Keratinocyte (primary cell): Measurements from ENCODE around the gene ZCWPW1. TPM values are rescaled to one million over a fixed set of nuclear protein-coding genes. Genes with fewer than 3 reads are reported as not detected.

ENCODE experiments used
- DNase-seq: peaks from one replicate; pipeline ENCODE4 v3.0.0-alpha.2; 2011; ENCODE audit warnings: low read depth, missing footprints, low spot score
- FAIRE-seq: peaks from 2 replicates; lab custom pipeline; 2011; peaks lifted over from hg19 to GRCh38; lab: Jason Lieb, UNC
- H2AFZ ChIP-seq: 2 replicates; pipeline ENCODE4 v1.6.0; 2012; ENCODE audit warnings: low read length, control low read depth, inconsistent platforms; ENCODE audit not compliant: control insufficient read depth
- H3K27ac ChIP-seq: 2 replicates; pipeline ENCODE4 v1.5.1; 2011; ENCODE audit warnings: low read length; ENCODE audit not compliant: control insufficient read depth, insufficient read depth
- H3K27me3 ChIP-seq: 3 replicates; pipeline ENCODE4 v1.6.0; 2011; ENCODE audit warnings: low read length; ENCODE audit not compliant: control insufficient read depth, insufficient read depth; ENCODE audit errors: extremely low read depth
- H3K36me3 ChIP-seq, 2 experiments: 2 replicates in 1 of 2; 3 replicates in 1 of 2; pipeline ENCODE4 v1.5.1; 2011; ENCODE audit warnings: low read length in 2 of 2, mild to moderate bottlenecking in 1 of 2; ENCODE audit not compliant: control insufficient read depth in 2 of 2, insufficient read depth in 2 of 2; ENCODE audit errors: extremely low read depth in 1 of 2
- H3K4me1 ChIP-seq: 3 replicates; pipeline ENCODE4 v1.5.1; 2011; ENCODE audit warnings: low read length; ENCODE audit not compliant: control insufficient read depth, insufficient read depth; ENCODE audit errors: extremely low read depth
- H3K4me2 ChIP-seq: 3 replicates; pipeline ENCODE4 v1.6.0; 2011; ENCODE audit warnings: low read depth, low read length; ENCODE audit not compliant: control insufficient read depth, insufficient read depth; ENCODE audit errors: extremely low read depth
- H3K4me3 ChIP-seq, 3 experiments: fragments of 200-600 bp in 1 of 3; sonication (generic) in 1 of 3; 2 replicates in 2 of 3; 3 replicates in 1 of 3; pipeline ENCODE4 v1.5.1; 2011 to 2016; ENCODE audit warnings: low read length in 3 of 3, mild to moderate bottlenecking in 3 of 3, control low read depth in 2 of 3, inconsistent platforms in 1 of 3, low read depth in 1 of 3, mixed read lengths in 1 of 3, mixed run types in 1 of 3, moderate library complexity in 1 of 3; ENCODE audit not compliant: control insufficient read depth in 2 of 3, insufficient read depth in 2 of 3; ENCODE audit errors: extremely low read depth in 1 of 3
- H3K79me2 ChIP-seq: 2 replicates; pipeline ENCODE4 v1.6.0; 2012; ENCODE audit warnings: low read length; ENCODE audit not compliant: control insufficient read depth, insufficient read depth
- H3K9ac ChIP-seq: 3 replicates; pipeline ENCODE4 v1.6.0; 2011; ENCODE audit warnings: low read length; ENCODE audit not compliant: control insufficient read depth, insufficient read depth; ENCODE audit errors: extremely low read depth
- H3K9me1 ChIP-seq: 3 replicates; pipeline ENCODE4 v1.6.0; 2011; ENCODE audit warnings: low read length; ENCODE audit not compliant: control insufficient read depth, insufficient read depth; ENCODE audit errors: extremely low read depth
- H3K9me3 ChIP-seq: 2 replicates; pipeline ENCODE4 v1.5.1; 2012; ENCODE audit warnings: low read depth, low read length; ENCODE audit not compliant: control insufficient read depth
- H4K20me1 ChIP-seq: 3 replicates; pipeline ENCODE4 v1.6.0; 2011; ENCODE audit warnings: low read length; ENCODE audit not compliant: control insufficient read depth, insufficient read depth; ENCODE audit errors: extremely low read depth
- EZH2 ChIP-seq: IDR thresholded peaks from one replicate; pipeline ENCODE4 v1.6.1; 2012; ENCODE audit warnings: inconsistent platforms, mild to moderate bottlenecking, low read length, moderate library complexity
- dilution Hi-C: fragments of 300-500 bp; cut with MboI; formaldehyde crosslinking; loops from one replicate; pipeline ENCODE4 v1.7.0; 2020; ENCODE audit warnings: low sequenced_read_pairs; ENCODE audit not compliant: extremely low pct_ligation_motif_present
- polyA plus RNA-seq, 5 experiments: library from polyadenylated mRNA; depleted of rRNA in 3 of 5; stranded (reverse) in 3 of 5; stranded (forward) in 1 of 5; unstranded in 1 of 5; fragments of >200 nt; gene quantifications; 1 replicate in 1 of 5; 2 replicates in 3 of 5; 3 replicates in 1 of 5; pipeline versions ENCODE4 v1.2.1 to v1.2.3, GENCODE V29; 2011 to 2012; ENCODE audit warnings: missing spikeins in 2 of 5, low read depth in 1 of 5, low replicate concordance in 1 of 5
- TF ChIP-seq, protein P1 (sequence below), 3 experiments: IDR thresholded peaks in 1 of 3; conservative IDR thresholded peaks in 1 of 3; optimal IDR thresholded peaks in 1 of 3; 2 replicates in 2 of 3; 3 replicates in 1 of 3; pipeline versions ENCODE3 to v1.5.1; 2011; ENCODE audit warnings: low read length in 3 of 3, mild to moderate bottlenecking in 3 of 3, moderate library complexity in 2 of 3, control low read depth in 1 of 3, inconsistent platforms in 1 of 3; ENCODE audit not compliant: insufficient read depth in 2 of 3; ENCODE audit errors: extremely low read depth in 1 of 3

ZCWPW1 gene
- polyA plus RNA-seq, 1 donor (not counting 4 experiments of a cell fraction or from before 2014, with no cell fraction given) = 1.4 TPM

DNA sequence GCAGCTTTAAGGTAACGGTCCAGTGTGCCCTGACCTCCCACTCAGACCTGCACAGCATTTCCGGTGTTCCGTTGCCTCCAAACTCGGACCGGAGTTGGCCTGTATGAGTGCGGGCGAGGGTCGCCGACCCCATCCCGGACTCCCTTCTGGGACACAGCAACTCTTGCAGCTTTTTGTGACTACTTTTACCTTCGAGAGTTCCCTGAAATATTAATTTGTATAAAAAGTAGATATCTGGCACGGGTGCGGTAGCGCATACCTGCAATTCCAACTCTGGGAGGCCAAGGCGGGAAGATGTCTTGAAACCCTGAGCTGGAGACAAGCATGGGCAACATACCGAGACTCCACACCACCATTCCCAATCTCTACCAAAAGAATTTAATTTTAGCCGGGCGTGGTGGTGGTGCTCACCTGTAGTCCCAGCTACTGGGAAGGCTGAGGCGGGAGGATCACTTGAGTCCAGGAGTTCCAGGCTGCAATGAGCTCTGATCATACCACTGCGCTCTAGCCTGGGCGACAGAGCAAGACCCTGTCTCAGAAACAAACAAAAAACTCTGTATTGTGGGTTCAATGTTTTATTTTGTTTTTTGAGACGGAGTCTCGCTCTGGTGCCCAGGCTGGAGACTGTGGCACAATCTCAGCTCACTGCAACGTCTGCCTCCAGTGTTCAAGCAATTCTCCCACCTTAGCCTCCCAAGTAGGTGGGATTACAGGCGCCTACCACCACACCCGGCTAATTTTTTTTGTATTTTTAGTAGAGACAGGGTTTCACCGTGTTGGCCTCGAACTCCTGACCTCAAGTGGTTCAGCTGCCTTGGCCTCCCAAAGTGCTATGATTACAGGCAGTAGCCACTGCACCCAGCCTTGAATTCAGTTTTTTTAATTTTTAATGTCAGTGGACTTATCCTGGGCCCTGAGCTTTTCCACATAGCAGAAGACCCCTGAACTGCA lies 8.9 kb upstream of the ZCWPW1 start:
- H2AFZ ChIP-seq = no peak overlapping the region
- peak overlapping the region; percentile 89 for H3K9ac ChIP-seq
- H3K9me1 ChIP-seq = no peaks in the 10 kb centered on the region
- peak overlapping the region; percentile 82 for H3K4me2 ChIP-seq
- no peaks in the 10 kb centered on the region for H4K20me1 ChIP-seq
- DNase-seq (no peak), FAIRE-seq (no peak)
- peaks cover 7 to 28% of the 10 kb centered on the region in 2 experiments for H3K36me3 ChIP-seq
- H3K27ac ChIP-seq = no peak overlapping the region
- dilution Hi-C loops = no loop called here
- no peaks in the 10 kb centered on the region for H3K9me3 ChIP-seq
- H3K4me1 ChIP-seq = peaks cover 6% of the 10 kb centered on the region
- no peak overlapping the region for H3K4me3 ChIP-seq
- TF ChIP-seq, protein P1, sequence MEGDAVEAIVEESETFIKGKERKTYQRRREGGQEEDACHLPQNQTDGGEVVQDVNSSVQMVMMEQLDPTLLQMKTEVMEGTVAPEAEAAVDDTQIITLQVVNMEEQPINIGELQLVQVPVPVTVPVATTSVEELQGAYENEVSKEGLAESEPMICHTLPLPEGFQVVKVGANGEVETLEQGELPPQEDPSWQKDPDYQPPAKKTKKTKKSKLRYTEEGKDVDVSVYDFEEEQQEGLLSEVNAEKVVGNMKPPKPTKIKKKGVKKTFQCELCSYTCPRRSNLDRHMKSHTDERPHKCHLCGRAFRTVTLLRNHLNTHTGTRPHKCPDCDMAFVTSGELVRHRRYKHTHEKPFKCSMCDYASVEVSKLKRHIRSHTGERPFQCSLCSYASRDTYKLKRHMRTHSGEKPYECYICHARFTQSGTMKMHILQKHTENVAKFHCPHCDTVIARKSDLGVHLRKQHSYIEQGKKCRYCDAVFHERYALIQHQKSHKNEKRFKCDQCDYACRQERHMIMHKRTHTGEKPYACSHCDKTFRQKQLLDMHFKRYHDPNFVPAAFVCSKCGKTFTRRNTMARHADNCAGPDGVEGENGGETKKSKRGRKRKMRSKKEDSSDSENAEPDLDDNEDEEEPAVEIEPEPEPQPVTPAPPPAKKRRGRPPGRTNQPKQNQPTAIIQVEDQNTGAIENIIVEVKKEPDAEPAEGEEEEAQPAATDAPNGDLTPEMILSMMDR (optimal IDR thresholded peaks at IDR 0.05 in 1 of 3, IDR thresholded peaks at IDR 0.05 in 1 of 3, conservative IDR thresholded peaks at IDR 0.05 in 1 of 3; ENCODE audit: extremely low read depth in 1 of 3, insufficient read depth in 2 of 3, low read length in 3 of 3) = no peak
- TF ChIP-seq EZH2 = no peak
- no peaks in the 10 kb centered on the region for H3K27me3 ChIP-seq
- peaks cover 31% of the 10 kb centered on the region for H3K79me2 ChIP-seq

DNA sequence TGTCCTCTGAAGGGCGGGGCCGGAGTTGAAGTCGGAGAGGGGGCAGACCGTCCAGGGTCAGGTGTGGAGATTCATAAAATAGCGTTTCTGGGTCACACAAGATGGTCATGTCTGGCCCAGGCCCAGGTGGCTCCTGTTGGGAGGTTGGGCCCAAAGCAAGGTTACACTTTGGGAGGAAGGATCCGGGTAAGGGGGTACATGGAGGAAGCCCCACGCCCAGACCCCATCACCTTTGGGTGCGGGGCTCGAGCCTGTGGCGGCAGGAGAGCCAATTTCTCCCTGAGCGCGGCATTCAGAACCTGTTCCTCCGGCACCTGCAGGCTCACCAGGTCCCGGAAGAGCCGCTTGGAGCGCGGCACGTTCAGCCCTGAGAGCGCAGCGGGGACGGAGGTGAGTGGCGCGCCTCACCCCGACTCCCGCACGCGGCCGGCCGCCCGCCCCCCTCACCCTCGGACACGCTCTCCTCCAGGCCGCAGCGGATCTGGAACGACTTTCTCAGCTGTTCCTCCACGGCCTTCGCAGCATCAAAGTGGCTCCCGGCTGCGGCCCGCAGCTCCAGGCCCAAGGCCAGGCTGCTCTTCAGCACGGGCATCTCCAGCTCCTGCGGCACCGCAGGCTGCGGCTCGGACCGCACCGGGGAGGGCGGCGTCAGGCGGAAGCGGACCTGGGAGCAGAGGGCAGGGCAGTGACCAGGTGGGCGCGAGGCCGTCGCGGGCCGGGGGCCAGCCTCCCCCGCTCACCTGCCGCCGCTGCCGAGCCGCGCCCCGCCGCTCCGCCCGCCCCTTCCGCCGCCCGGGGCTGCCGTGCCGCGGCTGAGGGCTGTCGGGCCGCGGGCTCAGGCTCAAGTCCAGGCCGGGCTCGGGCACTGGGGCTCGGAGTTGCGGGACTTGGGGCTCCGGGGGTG lies 7.2 kb upstream of the ZCWPW1 start:
- FAIRE-seq (no peak), DNase-seq (no peak)
- H3K9me1 ChIP-seq = peaks cover 3% of the 10 kb centered on the region
- peaks cover 47% of the 10 kb centered on the region for H3K79me2 ChIP-seq
- H3K9me3 ChIP-seq = no peaks in the 10 kb centered on the region
- peaks cover 9 to 40% of the 10 kb centered on the region in 2 experiments for H3K36me3 ChIP-seq
- dilution Hi-C loops = no loop called here
- peaks cover 4% of the 10 kb centered on the region for H4K20me1 ChIP-seq
- H3K27me3 ChIP-seq = no peaks in the 10 kb centered on the region
- peak overlapping the region; percentile 43 for H2AFZ ChIP-seq
- TF ChIP-seq EZH2 = no peak
- TF ChIP-seq, protein P1 (optimal IDR thresholded peaks at IDR 0.05 in 1 of 3, IDR thresholded peaks at IDR 0.05 in 1 of 3, conservative IDR thresholded peaks at IDR 0.05 in 1 of 3; ENCODE audit: extremely low read depth in 1 of 3, insufficient read depth in 2 of 3, low read length in 3 of 3) = no peak
- peak overlapping the region; percentile 82 for H3K4me2 ChIP-seq
- H3K4me1 ChIP-seq = peaks cover 23% of the 10 kb centered on the region
- H3K27ac ChIP-seq = peak overlapping the region; percentile 81
- peak overlapping the region; percentile 76 to 77 (median 77) for H3K4me3 ChIP-seq
- peak overlapping the region; percentile 89 for H3K9ac ChIP-seq
